ENCODE data around the gene SLC38A4.
"Not testable (repeated sequence)": the region's sequence is repeated elsewhere in the genome, so short reads cannot be mapped to it uniquely, and the experiment has no call there.

The SLC38A4 gene

GRCh38 chr12:46773586-46774321 is 52.0 kb downstream of the SLC38A4 start:
- no peak for DNase-seq

GRCh38 chr12:46771268-46771827 is 54.4 kb downstream of the SLC38A4 start:
- DNase-seq = no peak

- DNase-seq = no peak
These were observed 55.2 kb downstream of the SLC38A4 start for GRCh38 chr12:46770501-46771183.

- no peak for DNase-seq
These were observed 61.8 kb downstream of the SLC38A4 start for GRCh38 chr12:46764005-46764404.

- no peak for DNase-seq
These were observed 62.6 kb downstream of the SLC38A4 start for GRCh38 chr12:46763230-46763629.

- no peak for DNase-seq
These were observed 71.2 kb downstream of the SLC38A4 start for GRCh38 chr12:46754550-46754949.

- DNase-seq = no peak
These were observed 73.4 kb downstream of the SLC38A4 start for GRCh38 chr12:46752396-46752795.

- DNase-seq = no peak
These were observed 74.6 kb downstream of the SLC38A4 start for GRCh38 chr12:46751173-46751572.

GRCh38 chr12:46749322-46749721 is 76.5 kb downstream of the SLC38A4 start:
- DNase-seq = no peak

- DNase-seq = no peak
These were observed 81.5 kb downstream of the SLC38A4 start for GRCh38 chr12:46744283-46744682.

GRCh38 chr12:46743456-46743855 is 82.3 kb downstream of the SLC38A4 start:
- no peak for DNase-seq

GRCh38 chr12:46742271-46742670 is 83.5 kb downstream of the SLC38A4 start:
- DNase-seq = not testable (repeated sequence)

- no peak for DNase-seq
These were observed 100.5 kb downstream of the SLC38A4 start for GRCh38 chr12:46725332-46725731.

GRCh38 chr12:46723629-46724419 is 102.0 kb downstream of the SLC38A4 start:
- DNase-seq = no peak

GRCh38 chr12:46722394-46723185 is 103.2 kb downstream of the SLC38A4 start:
- no peak for DNase-seq

- no peak for DNase-seq
These were observed 107.3 kb downstream of the SLC38A4 start for GRCh38 chr12:46718495-46718894.

- DNase-seq = no peak
These were observed 107.9 kb downstream of the SLC38A4 start for GRCh38 chr12:46717868-46718267.

GRCh38 chr12:46717159-46717558 is 108.6 kb downstream of the SLC38A4 start:
- no peak for DNase-seq
